NCI-H82 treated with DMSO at 0.1 percent for 48 hours (cell line): ENCODE data around the gene MED27.

Experiments
- DNase-seq: peaks from one replicate; lab custom pipeline; 2025; ENCODE audit not compliant: unreplicated experiment; lab: John Stamatoyannopoulos, UW

MED27 gene

GRCh38 chr9:131889437-131890251 lies 190.0 kb downstream of the MED27 start:
- DNase-seq, result no peak

- DNase-seq, result no peak
Measured at GRCh38 chr9:131888923-131889322, 190.7 kb downstream of the MED27 start.

GRCh38 chr9:131887680-131888079 lies 192.0 kb downstream of the MED27 start:
- no peak for DNase-seq

- no peak for DNase-seq
Measured at GRCh38 chr9:131886826-131887225, 192.8 kb downstream of the MED27 start.

GRCh38 chr9:131885144-131885609 lies 194.5 kb downstream of the MED27 start:
- no peak for DNase-seq

GRCh38 chr9:131884222-131884621 lies 195.4 kb downstream of the MED27 start:
- no peak for DNase-seq

- no peak for DNase-seq
Measured at GRCh38 chr9:131880833-131881583, 198.7 kb downstream of the MED27 start.

GRCh38 chr9:131879911-131880290 lies 199.8 kb downstream of the MED27 start:
- no peak for DNase-seq

- DNase-seq, result no peak
Measured at GRCh38 chr9:131879181-131879910, 200.3 kb downstream of the MED27 start.

- DNase-seq, result no peak
Measured at GRCh38 chr9:131876486-131876885, 203.2 kb downstream of the MED27 start.

- no peak for DNase-seq
Measured at GRCh38 chr9:131875828-131876485, 203.7 kb downstream of the MED27 start.

GRCh38 chr9:131874916-131875670 lies 204.6 kb downstream of the MED27 start:
- no peak for DNase-seq

- no peak for DNase-seq
Measured at GRCh38 chr9:131874447-131874846, 205.2 kb downstream of the MED27 start.

- DNase-seq, result no peak
Measured at GRCh38 chr9:131873891-131874440, 205.7 kb downstream of the MED27 start.

GRCh38 chr9:131873335-131873734 lies 206.3 kb downstream of the MED27 start:
- peak; percentile 84 for DNase-seq

GRCh38 chr9:131872702-131873101 lies 207.0 kb downstream of the MED27 start:
- no peak for DNase-seq

- DNase-seq, result no peak
Measured at GRCh38 chr9:131872006-131872405, 207.7 kb downstream of the MED27 start.

- DNase-seq, result no peak
Measured at GRCh38 chr9:131870156-131870555, 209.5 kb downstream of the MED27 start.

- no peak for DNase-seq
Measured at GRCh38 chr9:131869348-131869747, 210.3 kb downstream of the MED27 start.

- no peak for DNase-seq
Measured at GRCh38 chr9:131868766-131869165, 210.9 kb downstream of the MED27 start.
